CD4-positive, alpha-beta T cell treated with Interleukin-6 at 100 ng/mL for 8 hours (primary cell): ENCODE data around the gene DHX35.
"Not testable (repeated sequence)": the region's sequence is repeated elsewhere in the genome, so short reads cannot be mapped to it uniquely, and the experiment has no call there.

ENCODE experiments used
- DNase-seq: peaks from one replicate; pipeline ENCODE4 v3.0.0-alpha.2; 2020; ENCODE audit warnings: mixed read lengths, low spot score

DHX35 gene

DNA sequence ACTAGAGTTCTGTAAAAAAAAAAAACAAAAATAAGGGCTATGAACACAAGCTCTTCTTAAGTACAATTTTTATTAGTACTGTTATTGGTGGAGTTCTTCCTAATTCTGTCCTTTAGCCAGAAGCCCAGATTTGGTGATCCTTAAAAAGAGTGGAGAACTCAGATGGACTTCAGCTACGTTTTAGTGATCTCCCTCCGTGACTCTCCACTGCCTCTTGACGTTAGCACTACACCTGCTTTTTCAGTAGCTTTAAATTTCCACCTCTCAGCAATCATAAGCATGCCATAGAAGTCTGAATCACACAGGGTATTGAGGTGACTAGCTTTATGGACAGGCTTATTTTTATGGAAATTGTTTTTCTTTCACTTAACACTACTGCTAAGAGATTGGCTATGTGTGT, 17.7 kb downstream of the DHX35 start:
- DNase-seq, result no peak

DNA sequence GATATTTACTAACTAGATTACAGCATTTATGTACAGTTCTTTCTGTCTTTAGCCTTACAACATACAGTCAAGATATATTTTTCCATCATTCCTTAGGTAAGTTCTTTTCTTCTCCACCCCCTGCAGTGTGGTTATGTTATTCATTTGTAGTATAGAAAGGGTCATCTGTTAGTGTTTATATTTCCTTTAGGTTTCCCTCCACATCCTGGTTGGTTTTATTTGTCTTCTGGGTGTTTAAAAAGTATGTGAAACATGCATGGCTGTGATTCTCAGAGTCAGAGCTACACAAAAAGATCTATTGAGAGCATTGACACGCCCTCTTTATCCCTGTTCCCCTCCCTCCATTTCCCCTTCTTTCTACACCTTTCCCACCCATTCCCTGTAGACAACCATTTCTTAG, 20.1 kb downstream of the DHX35 start:
- DNase-seq, result no peak

DNA sequence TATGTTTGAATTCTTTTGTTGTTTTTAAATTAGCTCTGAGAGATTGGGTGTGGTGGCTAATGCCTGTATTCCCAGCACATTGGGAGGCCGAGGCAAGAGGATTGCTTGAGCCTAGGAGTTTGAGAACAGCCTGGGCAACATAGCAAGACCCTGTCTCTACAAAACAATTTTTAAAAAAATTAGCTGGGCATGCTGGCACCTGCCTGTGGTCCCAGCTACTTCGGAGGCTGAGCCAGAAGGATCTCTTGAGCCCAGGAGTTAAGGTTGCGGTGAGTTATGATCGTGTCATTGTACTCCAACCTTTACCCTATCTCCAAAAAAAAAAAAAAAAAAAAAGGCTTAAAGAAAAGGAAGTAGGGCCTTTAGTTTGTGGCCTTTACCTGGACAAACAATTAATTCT, 22.9 kb downstream of the DHX35 start:
- DNase-seq, result no peak

DNA sequence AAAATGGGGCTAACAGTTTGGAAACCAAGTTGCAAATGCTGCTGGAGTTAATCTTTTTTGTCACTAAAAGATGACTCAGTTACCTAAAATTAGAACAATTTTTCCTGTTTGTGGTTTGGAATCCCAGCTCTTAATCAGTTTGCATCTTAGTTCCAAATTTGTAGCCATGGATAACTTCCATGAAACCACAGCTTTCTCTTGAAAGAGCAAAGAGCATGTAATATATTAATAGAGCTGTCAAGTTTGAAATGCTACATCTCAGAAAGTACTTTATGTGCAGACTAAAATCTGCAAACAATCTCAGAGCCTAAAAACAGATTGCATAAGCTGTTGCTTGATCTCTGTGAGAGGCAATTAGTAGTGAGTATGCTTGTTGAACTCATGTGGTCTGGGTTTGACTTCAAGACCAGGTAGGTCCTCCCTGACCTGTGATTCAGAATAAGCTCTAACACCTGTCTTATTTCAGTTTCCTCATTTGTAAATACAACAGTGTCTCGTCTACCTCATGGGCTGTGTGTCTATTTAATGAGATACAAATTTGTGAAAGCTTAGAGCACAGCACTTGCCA, 23.5 kb downstream of the DHX35 start:
- no peak for DNase-seq

DNA sequence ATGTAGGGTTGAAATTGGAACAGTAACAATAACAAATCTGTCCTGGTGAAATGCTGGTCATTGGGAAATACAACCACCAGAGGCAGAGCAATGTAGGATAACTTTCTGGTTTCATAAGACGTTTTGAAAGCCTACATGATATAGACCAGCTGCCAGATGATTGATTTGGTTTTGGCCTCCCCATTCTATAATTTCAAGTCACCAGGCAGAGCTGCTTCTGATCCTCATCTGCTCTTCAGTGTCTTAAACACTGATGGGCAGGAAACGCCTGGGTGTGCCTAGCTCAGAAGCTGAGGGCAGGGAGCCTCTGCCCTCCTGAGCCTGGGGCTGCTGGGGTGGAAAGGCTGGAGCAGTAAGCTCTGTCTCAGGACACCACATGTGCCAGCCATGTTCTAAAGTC, 24.5 kb downstream of the DHX35 start:
- DNase-seq, result no peak

DNA sequence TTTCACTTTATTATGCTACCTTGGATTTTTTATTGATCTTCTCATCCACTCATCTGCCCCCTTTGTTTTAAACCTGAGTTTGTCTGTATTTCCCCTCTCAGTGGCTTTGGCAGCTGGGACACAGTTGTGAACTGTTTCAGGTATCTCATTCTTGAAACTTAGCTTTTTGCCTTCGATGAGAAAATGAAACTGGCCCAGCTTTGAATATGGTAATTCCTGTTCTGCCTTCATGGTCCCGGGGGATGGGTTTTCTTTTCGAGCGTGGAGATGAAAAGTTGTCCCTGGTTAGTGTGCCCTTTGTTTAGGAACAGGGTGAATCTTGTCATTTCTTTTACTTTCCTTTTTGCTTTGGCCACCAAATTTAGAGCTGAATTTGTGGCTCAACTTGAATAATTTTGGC, 25.6 kb downstream of the DHX35 start:
- no peak for DNase-seq

DNA sequence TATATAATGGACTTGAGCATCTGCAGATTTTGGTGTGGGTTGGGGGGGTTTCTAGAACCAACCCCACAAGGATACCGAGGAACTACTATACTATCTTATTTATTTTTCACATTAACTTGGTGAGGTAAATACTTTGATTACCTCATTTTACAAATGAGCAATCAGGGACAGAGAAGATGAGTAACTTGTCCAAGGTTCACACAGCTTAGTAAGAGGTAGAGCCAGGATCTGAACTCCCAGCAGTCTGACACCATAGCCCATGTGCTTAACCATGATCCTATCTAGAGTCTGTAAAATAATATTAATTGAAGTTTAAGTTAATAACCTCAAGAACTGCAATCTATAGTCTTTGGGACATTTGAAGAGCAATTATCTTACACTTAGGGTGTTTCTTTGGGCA, 28.6 kb downstream of the DHX35 start:
- DNase-seq, result no peak

DNA sequence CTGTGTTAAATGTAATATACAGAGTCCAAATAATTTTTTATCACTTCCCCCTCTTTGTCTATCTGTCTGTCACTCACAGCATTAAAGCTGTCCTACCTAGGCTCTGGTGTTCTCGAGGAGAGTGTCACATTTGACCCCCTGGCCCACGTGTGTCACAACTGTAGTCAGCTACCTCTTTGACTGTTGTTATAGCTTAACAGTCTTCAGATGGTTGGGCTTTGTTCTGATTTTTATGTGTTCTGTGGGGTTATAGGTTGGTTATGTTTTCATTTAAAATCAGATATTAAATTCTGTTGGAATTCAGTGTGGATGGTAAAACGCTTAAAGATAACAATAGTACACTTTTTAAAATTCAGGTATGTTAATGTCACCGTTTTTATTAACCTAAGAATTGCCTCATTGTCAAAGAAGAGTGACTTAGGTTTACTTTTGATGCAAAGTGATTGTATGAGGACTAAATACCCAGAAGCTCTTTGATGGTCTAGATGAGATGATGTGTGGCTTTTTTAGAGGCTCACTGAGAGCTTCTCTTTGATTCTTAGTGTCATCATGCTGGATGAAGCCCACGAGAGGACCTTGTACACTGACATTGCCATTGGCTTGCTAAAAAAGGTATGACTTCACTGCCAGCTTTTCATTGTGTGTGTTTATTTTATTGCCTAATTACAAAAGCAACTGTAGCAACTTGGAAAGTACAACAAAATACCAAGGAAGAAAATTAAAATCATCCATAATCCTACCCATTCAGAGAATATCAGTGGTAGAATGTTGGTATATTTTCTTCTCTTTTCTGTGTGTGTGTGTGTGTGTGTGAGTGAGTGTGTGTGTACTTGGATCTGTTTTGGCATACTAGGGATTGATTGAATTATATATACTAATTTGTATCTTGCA, 29.9 kb downstream of the DHX35 start:
- DNase-seq, result no peak

DNA sequence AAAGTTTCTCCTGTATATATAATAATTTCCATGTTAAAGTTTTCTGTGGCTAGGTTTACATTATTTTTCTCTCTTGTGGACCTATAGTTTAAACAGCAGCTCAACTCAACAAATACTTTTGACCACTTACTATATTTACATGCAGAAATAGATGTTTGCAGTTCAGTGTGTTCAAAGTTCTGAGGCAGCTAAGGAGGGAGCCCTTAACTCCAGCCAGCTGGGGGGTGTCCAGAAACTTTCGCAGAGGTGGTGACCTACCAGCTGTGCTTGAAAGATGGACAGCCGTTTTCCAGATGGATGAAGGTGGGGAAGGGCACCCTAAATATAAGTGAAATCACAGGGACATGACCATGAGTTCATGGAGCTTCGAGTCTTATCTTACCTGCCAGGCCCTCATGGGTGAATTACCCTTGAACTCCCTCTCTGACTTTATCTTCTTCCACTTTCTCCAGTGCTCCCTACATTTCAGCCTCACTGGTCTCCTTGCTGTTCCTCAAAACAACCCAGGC, 33.4 kb downstream of the DHX35 start:
- no peak for DNase-seq

DNA sequence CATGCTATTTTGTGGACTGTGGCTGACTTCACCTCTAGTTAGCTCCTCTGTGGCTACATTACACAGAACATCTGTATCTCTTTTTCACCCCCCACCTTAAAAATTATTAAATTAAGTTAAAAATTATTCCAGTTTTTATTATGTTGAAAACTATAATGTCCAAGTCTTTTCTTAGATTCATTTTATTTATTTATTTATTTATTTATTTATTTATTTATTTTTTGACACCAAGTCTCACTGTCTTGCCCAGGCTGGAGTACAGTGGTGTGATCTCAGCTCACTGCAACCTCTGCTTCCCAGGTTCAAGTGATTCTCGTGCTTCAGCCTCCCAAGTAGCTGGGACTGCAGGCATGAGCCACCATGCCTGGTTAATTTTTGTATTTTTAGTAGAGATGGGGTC, 34.7 kb downstream of the DHX35 start:
- DNase-seq, result not testable (repeated sequence)

DNA sequence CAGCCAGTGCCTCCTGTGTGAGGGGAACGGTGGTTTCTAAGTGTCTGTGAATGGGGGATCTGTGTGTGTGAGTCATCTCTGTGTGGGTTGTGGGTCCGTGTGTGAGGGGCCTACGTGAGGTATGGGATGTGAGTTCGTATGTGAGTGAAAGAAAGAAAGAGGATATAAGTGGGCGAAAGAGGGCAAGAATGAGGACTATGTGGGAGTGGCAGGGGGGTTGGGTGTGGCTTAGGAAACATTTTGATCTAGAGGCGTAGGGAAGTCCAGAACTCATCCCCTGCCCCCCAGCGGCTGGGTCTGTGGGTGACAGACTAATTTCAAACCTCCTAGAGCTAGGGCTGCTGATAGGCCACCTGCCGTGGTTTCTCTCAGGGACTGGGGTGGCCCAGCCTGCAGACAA, 35.5 kb downstream of the DHX35 start:
- DNase-seq, result no peak

DNA sequence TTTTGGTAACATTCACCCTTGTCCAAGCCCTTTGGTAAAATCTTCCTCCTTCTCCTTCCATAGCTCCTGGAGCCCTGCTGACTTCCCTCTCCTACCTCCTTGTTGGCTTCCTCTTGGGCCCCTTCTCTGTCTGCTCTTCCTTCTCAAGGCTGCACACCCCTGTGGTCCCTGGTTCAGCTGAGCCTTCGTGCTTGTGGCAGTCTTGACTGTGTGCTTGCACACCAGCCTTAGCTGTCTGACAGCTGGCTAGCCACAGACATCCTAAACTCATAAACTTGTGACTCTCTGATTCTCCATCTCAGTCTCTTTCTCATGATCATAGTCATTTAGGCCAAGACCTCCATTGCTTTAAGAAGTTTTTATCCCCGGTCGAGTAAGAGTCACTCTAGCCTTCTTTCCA, 37.1 kb downstream of the DHX35 start:
- no peak for DNase-seq

DNA sequence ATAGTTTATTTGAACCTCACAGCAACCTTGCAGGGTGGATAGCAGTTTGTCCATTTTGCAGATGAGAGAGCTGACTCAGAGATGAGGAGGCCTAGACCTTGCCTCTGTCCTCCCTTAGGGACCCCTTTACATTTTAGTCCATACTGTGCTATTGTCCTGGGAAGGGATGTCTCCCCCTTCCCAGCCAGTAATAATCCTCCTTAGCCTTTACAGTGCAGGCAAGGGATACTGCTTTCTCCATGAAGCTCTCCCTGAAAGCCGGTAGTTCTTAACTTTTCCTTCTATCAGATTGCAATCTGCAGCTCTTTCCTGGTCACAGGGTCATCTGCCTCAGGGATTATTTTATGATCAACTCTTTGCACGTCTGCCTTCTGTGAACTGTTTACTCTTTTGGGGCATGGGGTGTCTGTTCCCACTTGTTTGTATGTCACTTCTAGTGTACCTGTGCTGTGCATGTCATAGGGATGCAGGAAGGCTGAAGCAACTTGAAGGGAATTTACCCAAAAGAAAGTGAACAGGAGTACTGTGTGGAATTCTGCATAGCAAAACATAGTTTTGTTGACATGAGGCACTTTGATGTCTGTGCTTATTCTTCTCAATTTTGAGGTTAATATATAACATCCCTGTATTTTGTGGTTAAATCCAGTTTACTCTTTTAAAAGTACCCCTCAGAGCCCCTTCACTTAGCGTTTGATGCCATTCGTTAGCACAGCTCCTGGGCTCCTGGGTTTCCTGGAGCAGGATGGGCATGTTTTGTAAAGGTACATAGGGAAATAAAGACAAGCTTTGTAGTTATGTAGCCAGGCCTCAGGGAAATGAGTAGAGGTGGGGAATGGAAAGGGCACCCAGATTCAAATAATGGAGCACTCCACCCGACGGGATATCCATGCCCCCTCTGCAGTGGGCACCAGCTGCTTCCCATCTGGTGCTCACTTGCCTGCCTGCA, 38.1 kb downstream of the DHX35 start:
- DNase-seq, result no peak

DNA sequence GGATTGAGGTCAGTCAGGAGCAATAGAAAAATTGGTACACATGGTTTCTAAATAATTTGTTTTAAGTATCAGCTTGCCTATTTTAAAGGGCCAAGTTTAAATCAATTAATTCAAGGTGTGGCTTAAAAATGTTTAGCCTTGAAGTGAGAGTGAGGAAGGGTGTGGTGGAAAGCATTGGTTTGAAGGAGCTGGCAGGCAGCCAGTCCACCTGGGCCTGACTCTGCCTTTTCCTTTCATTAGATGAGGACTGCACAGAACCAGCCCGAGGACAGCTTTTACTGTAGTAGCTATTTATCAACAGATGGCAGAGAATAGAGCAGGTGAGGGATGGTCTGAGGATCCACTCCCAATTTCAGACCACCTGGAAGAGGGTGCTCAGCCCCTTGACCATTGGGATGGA, 42.4 kb downstream of the DHX35 start:
- DNase-seq, result peak; percentile 47

DNA sequence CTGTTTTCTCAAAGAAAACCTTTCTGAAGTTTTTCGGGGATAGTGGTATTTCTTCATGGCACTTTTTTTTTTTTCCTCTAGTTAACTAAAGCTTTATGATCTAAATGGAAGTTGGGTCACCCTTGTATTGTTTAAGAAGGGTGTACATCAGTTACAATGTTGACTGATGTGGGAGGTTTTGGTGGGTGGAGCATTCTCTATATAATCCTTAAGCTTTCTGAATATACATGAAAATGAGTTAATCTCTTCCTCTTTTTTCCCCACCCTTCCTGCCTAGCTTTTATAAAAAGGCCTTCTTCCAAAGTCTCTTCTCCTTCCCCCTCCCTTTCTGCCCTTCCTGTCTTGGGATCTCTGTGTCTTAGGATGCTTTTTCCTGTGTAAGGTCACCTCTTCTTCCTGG, 47.2 kb downstream of the DHX35 start:
- no peak for DNase-seq

DNA sequence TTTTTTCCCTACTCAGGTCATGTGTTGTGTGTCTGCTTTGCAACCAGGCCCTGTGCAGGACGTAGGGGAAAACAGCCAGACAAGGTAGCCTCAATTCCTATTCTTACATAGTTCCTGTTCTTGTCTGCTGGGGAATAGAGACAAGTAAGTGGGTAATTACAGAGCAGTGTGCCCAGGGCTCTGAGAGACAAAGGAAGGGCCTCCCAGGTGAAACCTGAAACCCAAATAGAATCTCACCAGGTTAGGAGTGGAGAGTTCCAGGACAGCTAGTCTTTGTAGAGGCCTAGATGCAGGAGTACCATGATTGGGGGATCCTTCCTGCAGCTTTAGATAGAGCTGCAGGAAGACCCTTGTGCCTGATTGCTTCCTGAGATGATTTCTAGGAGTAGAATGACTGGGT, 48.4 kb downstream of the DHX35 start:
- no peak for DNase-seq

DNA sequence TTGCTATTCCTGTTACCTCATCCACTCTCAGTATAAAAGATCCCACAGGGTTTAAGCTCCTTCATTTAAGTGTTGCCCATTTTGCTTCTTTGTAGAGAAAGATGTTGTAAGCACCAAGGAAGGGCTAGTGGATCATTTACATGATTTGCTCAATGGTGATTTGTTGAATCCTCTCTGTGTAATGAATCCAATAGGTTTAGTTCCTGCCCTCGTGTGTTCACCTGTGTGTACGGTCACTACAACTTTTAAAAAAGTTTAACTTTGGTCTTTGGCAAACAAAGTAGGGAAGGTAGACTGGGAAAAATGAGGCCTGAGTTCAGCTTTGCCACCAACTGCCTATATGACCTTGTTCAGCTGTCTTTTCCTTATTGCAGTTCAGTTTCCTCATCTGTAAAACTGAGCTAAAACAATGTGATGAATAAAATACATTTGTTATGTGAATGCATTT, 51.5 kb downstream of the DHX35 start:
- DNase-seq, result no peak

DNA sequence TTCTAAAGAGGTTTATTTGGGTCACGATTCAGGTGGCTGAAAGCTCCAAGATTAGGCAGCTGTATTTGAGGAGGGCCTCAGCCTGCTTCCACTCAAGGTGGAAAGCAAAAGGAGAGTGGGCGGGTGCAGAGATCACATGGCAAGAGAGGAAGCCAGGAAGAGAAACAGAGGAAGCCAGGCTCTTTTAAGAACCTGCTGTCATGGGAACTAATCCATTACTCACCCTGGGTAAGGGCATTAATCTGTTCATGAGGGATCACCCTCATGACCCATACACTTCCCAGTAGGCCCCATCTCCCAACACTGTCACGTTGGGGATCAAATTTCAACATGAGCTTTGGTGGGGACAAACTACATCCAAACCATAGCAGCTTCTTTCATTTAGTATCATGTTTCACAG, 53.9 kb downstream of the DHX35 start:
- DNase-seq, result no peak

DNA sequence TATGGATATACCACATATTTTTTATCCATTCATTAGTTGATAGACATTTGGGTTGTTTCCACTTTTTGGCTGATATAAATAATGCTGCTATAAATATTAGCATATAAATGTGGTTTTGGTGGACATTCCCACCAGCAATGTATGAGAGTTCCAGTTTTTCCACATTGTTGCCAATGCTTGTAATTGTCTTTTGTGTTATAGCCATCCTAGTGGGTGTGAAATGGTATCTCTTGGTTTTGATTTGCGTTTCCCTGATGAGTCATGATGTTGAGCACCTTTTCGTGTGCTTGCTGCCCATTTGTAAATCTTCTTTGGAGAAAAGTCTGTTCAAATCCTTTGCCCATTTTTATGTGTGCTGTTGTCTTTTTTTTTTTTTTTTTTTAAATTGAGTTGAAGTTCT, 54.4 kb downstream of the DHX35 start:
- DNase-seq, result no peak

DNA sequence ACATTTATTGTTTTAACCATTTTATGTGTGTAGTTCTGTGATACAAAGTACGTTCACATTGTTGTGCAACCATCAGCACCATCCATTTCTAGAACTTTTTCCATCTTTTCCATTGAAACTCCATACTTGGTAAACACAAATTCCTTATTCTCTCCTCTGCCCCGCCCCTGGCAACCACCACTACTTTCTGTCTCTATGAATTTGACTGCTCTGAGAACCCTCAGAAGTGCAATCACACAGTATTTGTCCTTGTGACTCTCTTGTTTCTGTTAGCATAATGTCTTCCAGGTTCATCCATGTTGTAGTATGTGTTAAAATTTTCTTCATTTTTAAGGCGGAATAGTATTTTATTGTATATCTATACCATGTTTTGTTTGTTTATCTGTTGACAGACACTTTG, 56.9 kb downstream of the DHX35 start:
- DNase-seq, result no peak

DNA sequence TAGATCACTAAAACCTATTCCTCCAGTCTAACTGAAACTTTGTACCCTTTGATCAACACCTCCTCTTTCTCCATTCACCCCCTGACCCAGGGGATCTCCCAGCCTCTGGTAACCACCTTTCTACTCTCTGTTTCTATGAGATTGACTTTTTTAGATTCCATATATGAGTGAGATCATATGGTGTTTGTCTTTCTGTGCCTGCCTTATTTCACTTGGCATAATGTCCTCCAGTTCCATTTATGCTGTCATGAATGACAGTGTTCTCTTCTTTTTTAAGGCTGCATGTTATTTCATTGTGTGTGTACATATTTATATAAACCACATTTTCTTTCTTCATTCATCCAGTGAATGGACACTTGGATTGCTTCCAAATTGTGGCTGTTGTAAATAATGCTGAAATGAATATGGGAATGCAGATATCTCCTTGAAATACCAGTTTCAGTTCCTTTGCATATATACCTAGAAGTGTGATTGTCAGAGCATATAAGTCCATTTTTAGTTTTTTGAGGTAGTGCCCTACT, 57.7 kb downstream of the DHX35 start:
- DNase-seq, result no peak

DNA sequence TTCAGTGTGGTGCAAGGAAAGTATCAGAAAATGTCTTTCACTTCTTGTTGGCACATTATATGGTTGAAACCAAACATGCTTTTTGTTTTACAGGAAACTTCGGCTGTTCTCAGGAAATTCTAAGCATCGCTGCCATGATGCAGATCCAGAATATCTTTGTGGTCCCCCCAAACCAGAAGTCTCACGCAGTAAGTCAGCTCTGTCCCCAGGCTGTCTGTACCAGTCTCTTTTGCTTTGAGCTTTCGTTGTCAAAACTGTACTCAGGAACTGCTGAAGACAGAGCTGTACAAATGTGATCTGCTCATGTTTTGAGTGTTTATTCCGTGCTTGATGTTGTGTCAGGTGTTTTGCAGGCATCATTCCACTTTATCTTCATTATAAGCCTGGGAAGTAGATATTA, 59.6 kb downstream of the DHX35 start:
- no peak for DNase-seq
